OCI-LY7 (cell line): ENCODE data around the gene DVL2. TPM values are rescaled to one million over a fixed set of nuclear protein-coding genes. Genes with fewer than 3 reads are reported as not detected.
A peak's percentile ranks its signal among the peaks of the same experiment; 100 is the strongest.

Source experiments
- BruUV-seq: library from RNA; stranded (reverse); fragments of 400-500 nt; replicated peaks from 2 replicates; lab custom pipeline; 2021; lab: Mats Ljungman, UMichigan
- CTCF ChIA-PET: fragments of 300-600 bp; sonication (Branson Sonifier 250); formaldehyde crosslinking; loops from one replicate; lab custom pipeline; 2022; ENCODE audit warnings: antibody characterized with exemption; ENCODE audit not compliant: unreplicated experiment; lab: Charles Lee
- POLR2A ChIA-PET: fragments of 300-600 bp; sonication (Branson Sonifier 250); formaldehyde crosslinking; loops from one replicate; lab custom pipeline; 2022; ENCODE audit warnings: antibody characterized with exemption; lab: Charles Lee
- DNase-seq: peaks from one replicate; pipeline ENCODE4 v3.0.0-alpha.2; 2015; ENCODE audit warnings: low spot score
- H2AFZ ChIP-seq: fragments of 200-600 bp; sonication (generic), shearing (Covaris generic); 2 replicates; pipeline ENCODE4 v1.6.1; 2014; ENCODE audit warnings: mild to moderate bottlenecking, antibody characterized with exemption, low read length, moderate library complexity
- H3K27ac ChIP-seq: fragments of 200-600 bp; sonication (generic); 2 replicates; pipeline ENCODE4 v1.5.1; 2014; ENCODE audit warnings: mixed run types, low read depth, mild to moderate bottlenecking, moderate library complexity, low read length, inconsistent platforms; ENCODE audit not compliant: poor library complexity, severe bottlenecking
- H3K36me3 ChIP-seq: fragments of 200-600 bp; sonication (generic); 2 replicates; pipeline ENCODE4 v1.6.1; 2014; ENCODE audit warnings: mild to moderate bottlenecking, antibody characterized with exemption, low read length, moderate library complexity, mixed read lengths; ENCODE audit not compliant: insufficient read depth
- H3K4me1 ChIP-seq: fragments of 200-600 bp; sonication (generic); 2 replicates; pipeline ENCODE4 v1.5.1; 2014; ENCODE audit warnings: mild to moderate bottlenecking, low read length; ENCODE audit not compliant: insufficient read depth, poor library complexity, severe bottlenecking
- H3K4me2 ChIP-seq: fragments of 200-600 bp; sonication (generic); 2 replicates; pipeline ENCODE4 v1.6.1; 2014; ENCODE audit warnings: mild to moderate bottlenecking, low read length
- H3K4me3 ChIP-seq: fragments of 200-600 bp; sonication (generic); 2 replicates; pipeline ENCODE4 v1.5.1; 2014; ENCODE audit warnings: mild to moderate bottlenecking, low read depth, low read length; ENCODE audit not compliant: poor library complexity, severe bottlenecking
- H3K79me2 ChIP-seq: fragments of 200-600 bp; sonication (generic); 2 replicates; pipeline ENCODE4 v1.6.1; 2016; ENCODE audit warnings: low read depth, mild to moderate bottlenecking, low read length, moderate library complexity, mixed read lengths; ENCODE audit not compliant: insufficient read depth
- H3K9me2 ChIP-seq: fragments of 200-600 bp; sonication (generic); 2 replicates; pipeline ENCODE4 v1.6.1; 2016; ENCODE audit warnings: mild to moderate bottlenecking, low read length, mixed read lengths; ENCODE audit not compliant: insufficient read depth
- H3K9me3 ChIP-seq: fragments of 200-600 bp; sonication (generic); 2 replicates; pipeline ENCODE4 v1.6.1; 2014; ENCODE audit warnings: mild to moderate bottlenecking, mixed run types, low read length, mixed read lengths
- H4K20me1 ChIP-seq: fragments of 200-600 bp; sonication (generic); 2 replicates; pipeline ENCODE4 v1.6.1; 2014; ENCODE audit warnings: mild to moderate bottlenecking, antibody characterized with exemption, low read length, moderate library complexity, mixed read lengths; ENCODE audit not compliant: insufficient read depth
- CTCF ChIP-seq: fragments of 200-600 bp; sonication (generic); conservative IDR thresholded peaks from 2 replicates; pipeline ENCODE4 v1.5.1; 2014; ENCODE audit warnings: mild to moderate bottlenecking, antibody characterized with exemption, low read length, moderate library complexity, mixed read lengths
- EZH2phosphoT487 ChIP-seq: fragments of 200-600 bp; sonication (generic); IDR thresholded peaks from 2 replicates; pipeline ENCODE4 v1.6.1; 2018; ENCODE audit warnings: low read depth, borderline replicate concordance, mild to moderate bottlenecking, mixed run types, antibody characterized with exemption, low read length, moderate library complexity, mixed read lengths
- intact Hi-C: fragments of 100-400 bp; cut with micrococcal nuclease; formaldehyde crosslinking; loops from one replicate; pipeline ENCODE4 v1.10.0; 2022; ENCODE audit not compliant: unreplicated experiment
- total RNA-seq, 2 experiments: library from RNA; depleted of rRNA in 1 of 2; stranded (reverse); fragments of >200 nt in 1 of 2; shearing (Covaris generic) in 1 of 2; gene quantifications; 2 replicates each; pipeline ENCODE4 v1.2.3, GENCODE V29; 2014 to 2022

Gene DVL2
- total RNA-seq, 2 experiments from 2014 or later: 98.8 to 99.9 TPM

GRCh38 chr17:7219812-7220592, 14.3 kb downstream of the DVL2 start, which contains the start of the genes ACADVL and DLG4:
Gene ACADVL, plus strand, starts transcription at chr17:7219938. Its CDS starts 47 bp downstream, at chr17:7219985.
Gene DLG4, minus strand, starts transcription at chr17:7219836.
- POLR2A ChIA-PET: interaction anchor here (0.5 to 1.5 kb wide), 3 partner anchors 22 to 100 kb away, joined by 3 to 4 read pairs (median 4); partner anchors contain the start of gene GABARAP
- H3K4me1 ChIP-seq: peaks cover 51% of the 10 kb centered on the region

GRCh38 chr17:7219229-7219811, 15.0 kb downstream of the DVL2 start:
- Histone ChIP-seq H3K4me3 (peak overlapping the region; percentile 78), H3K27ac (peak overlapping the region; percentile 71), H2AFZ (peak overlapping the region; percentile 26; the same call in 1 of the 2 replicates), H3K79me2 (peaks cover 13% of the 10 kb centered on the region), H4K20me1 (no peaks in the 10 kb centered on the region), H3K9me3 (no peaks in the 10 kb centered on the region), H3K9me2 (no peaks in the 10 kb centered on the region), H3K36me3 (peaks cover 37% of the 10 kb centered on the region), H3K4me1 (peaks cover 56% of the 10 kb centered on the region), H3K4me2 (peak overlapping the region; percentile 91)
- intact Hi-C loops: no loop called here
- ChIA-PET CTCF (interaction anchor here (0.6 kb wide), 1 partner anchor 90 kb away, joined by 3 read pairs; no protein-coding TSS in a partner anchor), POLR2A (interaction anchor here (0.5 to 1.5 kb wide), 3 partner anchors 23 to 535 kb away, joined by 3 to 4 read pairs (median 3); partner anchors contain the start of gene GABARAP)
- DNase-seq: no peak
- TF ChIP-seq CTCF: no peak
- TF ChIP-seq EZH2phosphoT487: no peak
- no TSS peak for BruUV-seq

More at GRCh38 chr17:7219812-7220592, 14.3 kb downstream of the DVL2 start, which contains the start of the genes ACADVL and DLG4:
- Histone ChIP-seq H3K9me3 (no peaks in the 10 kb centered on the region), H3K36me3 (peaks cover 42% of the 10 kb centered on the region), H4K20me1 (no peaks in the 10 kb centered on the region), H3K79me2 (peaks cover 13% of the 10 kb centered on the region), H3K4me3 (peak within 1 kb of the TSS; percentile 78), H3K4me2 (peak within 1 kb of the TSS; percentile 91), H3K9me2 (no peaks in the 10 kb centered on the region), H3K27ac (peak within 1 kb of the TSS; percentile 71), H2AFZ (peak within 1 kb of the TSS; percentile 26; the same call in 1 of the 2 replicates)
- TF ChIP-seq CTCF: no peak
- TF ChIP-seq EZH2phosphoT487: no peak
- DNase-seq: peak; percentile 81
- CTCF ChIA-PET: interaction anchor here (1.4 to 2.1 kb wide), 2 partner anchors 14 to 118 kb away, joined by 6 to 7 read pairs; partner anchors contain the start of gene DVL2
- TSS peak; percentile 45 for BruUV-seq
- intact Hi-C loops: loop anchor here (2.0 kb wide), 1 partner anchor 77 kb away; no protein-coding TSS in a partner anchor
